GM10266 (cell line): ENCODE results near the gene GRXCR1.

Experiments
- DNase-seq: peaks from one replicate; pipeline ENCODE4 v3.0.0; 2012; ENCODE audit errors: extremely low spot score
- CTCF ChIP-seq: IDR thresholded peaks from 2 replicates; pipeline ENCODE4 v1.5.1; 2012; ENCODE audit warnings: mild to moderate bottlenecking, low read depth; ENCODE audit not compliant: control insufficient read depth, insufficient read depth; ENCODE audit errors: missing control alignments

Gene GRXCR1

GRCh38 chr4:42906341-42906740 is 13.8 kb downstream of the GRXCR1 start:
- no peak for DNase-seq
- no peak for TF ChIP-seq CTCF

GRCh38 chr4:42906891-42907759 is 14.6 kb downstream of the GRXCR1 start:
- no peak for DNase-seq
- no peak for TF ChIP-seq CTCF

GRCh38 chr4:42910459-42910858 is 17.9 kb downstream of the GRXCR1 start:
- DNase-seq, result no peak
- no peak for TF ChIP-seq CTCF

- DNase-seq, result no peak
- TF ChIP-seq CTCF, result no peak
Observed at GRCh38 chr4:42914937-42915336, 22.4 kb downstream of the GRXCR1 start.

- no peak for TF ChIP-seq CTCF
- no peak for DNase-seq
Observed at GRCh38 chr4:42915484-42915883, 23.0 kb downstream of the GRXCR1 start.

- no peak for DNase-seq
- TF ChIP-seq CTCF, result no peak
Observed at GRCh38 chr4:42917296-42917695, 24.8 kb downstream of the GRXCR1 start.

GRCh38 chr4:42923431-42923830 is 30.9 kb downstream of the GRXCR1 start:
- no peak for DNase-seq
- TF ChIP-seq CTCF, result no peak
